Stimulated activated naive B cell treated with anti-CD40 and anti-IgM and Interleukin-4, amounts not matched to agents 10 μg/mL and 1 μg/mL and 100 μg/mL, for 72 hours (primary cell): ENCODE results near the gene BABAM2.

Experiments used
- ATAC-seq, 2 donors: fragments of 150-1000 bp; cut with Tn5 transposase; replicated peaks; 2 replicates each; pipeline ENCODE4 v1.10.0; 2021; ENCODE audit warnings: moderate library complexity in 1 of 2
- DNase-seq: peaks from one replicate; pipeline ENCODE4 v3.0.0; 2021
- H3K27ac Mint-ChIP-seq: one replicate; pipeline ENCODE4 v1.8.0; 2022; ENCODE audit warnings: mild to moderate bottlenecking, mixed read lengths
- H3K27me3 Mint-ChIP-seq, 2 donors: one replicate each; pipeline ENCODE4 v1.8.0; 2022; ENCODE audit warnings: mixed read lengths in 2 of 2
- H3K36me3 Mint-ChIP-seq, 2 donors: one replicate each; pipeline ENCODE4 v1.8.0; 2022; ENCODE audit warnings: mixed read lengths in 2 of 2, mild to moderate bottlenecking in 1 of 2
- H3K4me1 Mint-ChIP-seq, 2 donors: one replicate each; pipeline ENCODE4 v1.8.0; 2022; ENCODE audit warnings: mixed read lengths in 2 of 2, mild to moderate bottlenecking in 1 of 2
- H3K4me3 Mint-ChIP-seq, 2 donors: one replicate each; pipeline ENCODE4 v1.8.0; 2022; ENCODE audit warnings: mild to moderate bottlenecking in 2 of 2, mixed read lengths in 2 of 2, moderate library complexity in 1 of 2
- H3K9me3 Mint-ChIP-seq, 2 donors: one replicate each; pipeline ENCODE4 v1.8.0; 2022; ENCODE audit warnings: mixed read lengths in 2 of 2, mild to moderate bottlenecking in 1 of 2

Gene BABAM2

DNA sequence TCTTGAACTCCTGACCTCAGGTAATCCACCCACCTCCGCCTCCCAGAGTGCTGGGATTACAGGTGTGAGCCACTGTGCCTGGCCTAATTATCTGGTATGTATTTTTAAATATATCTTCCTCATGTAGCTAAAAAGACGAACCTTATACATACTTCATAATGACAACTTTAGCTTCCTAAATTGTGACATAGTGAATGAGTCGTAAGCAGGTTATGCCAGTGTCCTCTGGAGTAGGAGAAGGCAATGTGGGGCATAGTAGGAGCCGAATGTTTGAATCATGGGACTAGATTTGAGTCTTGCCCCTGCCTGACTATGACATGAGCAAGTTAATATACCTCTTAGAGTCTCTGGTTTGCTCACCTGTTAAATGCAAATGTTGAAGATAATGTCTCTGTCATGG is 406.4 kb downstream of the BABAM2 start:
- Mint-ChIP-seq H3K27ac (no peak overlapping the region), H3K4me1 (peaks cover 0 to 6% of the 10 kb centered on the region in 2 donors), H3K9me3 (no peaks in the 10 kb centered on the region), H3K4me3 (no peak overlapping the region), H3K27me3 (no peaks in the 10 kb centered on the region), H3K36me3 (peaks cover 12 to 23% of the 10 kb centered on the region in 2 donors)
- DNase-seq (no peak), ATAC-seq (no peak)

DNA sequence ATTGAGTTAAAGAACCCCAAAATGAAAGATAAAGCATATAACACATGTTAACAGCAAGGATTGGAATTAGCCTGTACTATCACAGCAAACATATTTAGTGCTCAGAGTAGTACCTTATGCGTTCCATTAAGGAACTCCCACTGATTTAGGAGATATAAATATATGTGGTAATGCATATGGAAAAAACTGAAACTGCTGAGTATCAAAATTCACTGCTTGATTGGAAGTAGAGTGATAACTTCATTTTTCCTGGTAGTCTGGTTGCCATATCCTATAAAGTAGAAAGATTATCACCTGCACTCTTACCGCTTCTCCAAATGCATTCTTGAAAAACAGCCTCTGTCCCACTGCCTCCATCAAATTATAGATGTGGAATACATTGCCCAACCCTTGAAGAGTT is 407.0 kb downstream of the BABAM2 start:
- peaks cover 0 to 6% of the 10 kb centered on the region in 2 donors for H3K4me1 Mint-ChIP-seq
- ATAC-seq, result no peak
- H3K36me3 Mint-ChIP-seq, result peaks cover 12 to 23% of the 10 kb centered on the region in 2 donors

DNA sequence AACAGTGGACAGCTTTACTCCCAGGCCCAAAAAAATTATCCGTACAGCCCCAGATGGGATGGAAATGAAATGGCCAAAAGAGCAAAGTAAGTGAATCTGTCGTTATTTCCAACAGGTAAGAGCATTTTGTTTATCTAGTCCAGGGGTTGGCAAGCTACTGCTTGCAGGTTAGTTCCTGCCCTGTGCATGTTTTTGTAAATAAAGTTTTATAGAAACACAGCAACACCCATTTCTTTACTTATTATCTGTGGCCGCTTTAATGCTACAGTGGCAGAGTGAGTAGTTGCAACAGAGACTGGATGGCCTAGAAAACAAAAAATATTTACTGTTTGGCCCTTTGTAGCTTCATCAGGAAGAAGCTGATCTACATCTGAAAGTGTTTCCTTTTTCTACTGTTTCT is 407.9 kb downstream of the BABAM2 start:
- Mint-ChIP-seq H3K27ac (peak overlapping the region; percentile 20), H3K4me1 (no peaks in the 10 kb centered on the region), H3K4me3 (no peak overlapping the region), H3K36me3 (peaks cover 14 to 30% of the 10 kb centered on the region in 2 donors), H3K9me3 (no peaks in the 10 kb centered on the region), H3K27me3 (no peaks in the 10 kb centered on the region)
- ATAC-seq, result no peak
- no peak for DNase-seq

More for the DNA sequence above, 407.0 kb downstream of the BABAM2 start:
- Mint-ChIP-seq H3K4me3 (no peak overlapping the region), H3K27ac (no peak overlapping the region), H3K27me3 (no peaks in the 10 kb centered on the region), H3K9me3 (no peaks in the 10 kb centered on the region)
- DNase-seq, result no peak

DNA sequence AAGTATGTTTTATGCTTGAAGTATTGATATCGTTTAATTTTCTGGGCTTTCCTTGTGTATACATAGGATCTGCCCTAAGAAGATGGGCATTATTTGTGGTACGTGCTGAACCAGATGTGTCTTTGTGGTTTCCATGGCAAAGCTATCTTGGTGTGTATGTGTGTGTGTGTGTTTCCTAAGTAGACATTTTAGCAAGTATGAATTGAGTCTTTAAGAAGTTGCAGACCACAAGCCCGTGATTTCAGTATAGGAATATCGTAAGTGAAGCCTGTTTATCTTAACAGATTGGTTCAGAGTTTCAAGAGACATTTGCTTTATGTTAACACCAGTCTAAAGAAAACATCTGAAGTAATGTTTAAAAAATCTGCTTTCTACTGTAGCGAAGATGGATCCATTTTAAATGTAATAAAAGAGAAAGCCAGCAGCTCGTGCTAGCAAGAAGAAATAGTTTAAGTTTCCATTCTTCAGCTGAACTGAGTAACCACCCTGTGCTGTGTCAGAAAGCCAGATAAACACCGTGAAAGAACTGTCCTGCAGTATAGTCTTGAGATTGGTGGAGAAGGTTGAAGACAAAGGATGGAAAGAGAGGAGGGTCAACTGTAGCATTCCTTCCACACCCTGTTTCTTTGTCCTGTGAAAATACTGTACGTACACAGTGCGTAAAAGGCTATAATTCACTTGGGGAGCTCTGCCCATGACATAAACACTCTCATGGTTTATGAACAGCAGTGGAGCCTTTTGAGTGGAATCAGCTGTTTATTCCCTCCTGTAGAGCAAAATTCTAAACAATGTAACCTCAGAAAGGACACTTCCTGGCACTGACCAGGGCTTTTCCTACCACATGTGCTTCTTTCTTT is 410.2 kb downstream of the BABAM2 start:
- no peak for DNase-seq
- Mint-ChIP-seq H3K4me3 (no peak overlapping the region), H3K4me1 (no peaks in the 10 kb centered on the region), H3K27ac (no peak overlapping the region), H3K27me3 (no peaks in the 10 kb centered on the region), H3K36me3 (peaks cover 26 to 41% of the 10 kb centered on the region in 2 donors), H3K9me3 (peaks cover 0 to 4% of the 10 kb centered on the region in 2 donors)
- ATAC-seq, result no peak

DNA sequence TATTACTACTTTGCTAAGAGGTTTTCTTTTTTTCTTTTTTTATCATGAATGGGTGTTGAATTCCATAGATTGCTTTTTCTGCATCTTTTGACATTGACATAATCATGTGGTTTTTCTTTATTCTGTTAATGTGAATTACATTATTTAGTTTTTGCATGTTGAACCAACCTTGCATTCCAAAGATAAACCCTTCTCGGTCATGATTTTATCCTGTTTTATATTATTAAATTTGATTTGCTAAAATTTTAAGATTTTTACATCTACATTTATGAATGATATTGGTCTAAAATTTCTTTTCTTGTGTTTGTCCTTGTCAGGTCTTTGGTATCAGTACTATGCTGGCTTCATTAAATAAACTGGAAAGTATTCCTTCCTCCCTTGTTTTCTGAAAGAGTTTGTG is 414.7 kb downstream of the BABAM2 start:
- Mint-ChIP-seq H3K27me3 (no peaks in the 10 kb centered on the region), H3K4me3 (no peak overlapping the region), H3K27ac (no peak overlapping the region), H3K36me3 (peaks cover 43 to 50% of the 10 kb centered on the region in 2 donors), H3K9me3 (peaks cover 0 to 4% of the 10 kb centered on the region in 2 donors), H3K4me1 (no peaks in the 10 kb centered on the region)
- DNase-seq (no peak), ATAC-seq (no peak)

DNA sequence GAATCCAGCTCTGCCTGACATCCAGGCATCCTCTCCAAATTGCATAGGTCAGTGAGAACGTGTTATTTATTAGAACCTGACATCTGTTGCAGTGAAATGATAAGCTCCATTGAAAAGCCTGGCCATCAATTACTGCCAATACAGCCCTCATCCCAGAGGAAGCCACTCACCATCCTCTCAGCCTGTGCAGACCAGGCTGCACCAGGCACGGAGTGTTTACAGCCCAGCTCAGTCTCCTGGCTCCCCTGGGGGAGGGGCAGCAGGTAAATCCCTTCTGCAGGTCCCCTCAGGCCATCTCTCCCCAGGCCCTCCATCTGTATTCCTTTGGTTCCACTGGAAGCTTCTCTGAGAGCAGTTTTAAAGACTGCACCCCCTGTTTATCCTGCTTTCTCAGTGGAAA is 419.6 kb downstream of the BABAM2 start:
- no peak for DNase-seq
- H3K9me3 Mint-ChIP-seq, result peaks cover 0 to 2% of the 10 kb centered on the region in 2 donors
- H3K4me3 Mint-ChIP-seq, result no peak overlapping the region
- peaks cover 4 to 5% of the 10 kb centered on the region in 2 donors for H3K4me1 Mint-ChIP-seq
- H3K27me3 Mint-ChIP-seq, result no peaks in the 10 kb centered on the region
- peaks cover 28 to 54% of the 10 kb centered on the region in 2 donors for H3K36me3 Mint-ChIP-seq
- H3K27ac Mint-ChIP-seq, result peak overlapping the region; percentile 31
- ATAC-seq, result no peak

DNA sequence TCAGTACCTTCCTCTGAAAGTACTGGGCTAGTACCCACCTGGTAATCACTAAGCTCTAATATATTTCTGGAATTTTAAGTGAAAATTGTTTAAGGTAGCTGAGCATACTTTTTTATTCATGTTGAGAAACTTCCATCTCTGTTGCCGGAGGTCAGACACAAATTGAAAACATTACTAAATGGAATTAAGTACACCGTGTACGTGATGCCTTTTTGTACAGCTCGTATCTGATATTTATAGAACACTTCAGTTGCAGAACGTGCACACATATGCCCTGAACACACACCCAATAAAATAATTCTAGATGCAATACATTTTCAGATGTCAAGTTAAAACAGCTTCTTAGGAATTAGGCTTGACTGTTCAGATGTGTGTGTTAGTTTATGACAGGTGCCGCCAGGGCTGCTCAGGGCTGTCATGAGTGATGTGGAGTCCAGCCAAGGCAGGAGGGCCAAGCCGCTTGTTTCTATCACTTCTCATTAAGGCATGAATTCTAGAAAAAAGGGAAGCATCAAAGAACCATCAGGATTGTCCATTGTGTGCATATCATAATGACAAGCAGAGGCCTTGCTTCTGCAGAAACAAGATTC is 421.2 kb downstream of the BABAM2 start:
- no peaks in the 10 kb centered on the region for H3K9me3 Mint-ChIP-seq
- no peak overlapping the region for H3K4me3 Mint-ChIP-seq
- DNase-seq (no peak), ATAC-seq (no peak)
- no peak overlapping the region for H3K27ac Mint-ChIP-seq
- H3K27me3 Mint-ChIP-seq, result no peaks in the 10 kb centered on the region
- H3K4me1 Mint-ChIP-seq, result peaks cover 4 to 5% of the 10 kb centered on the region in 2 donors
- peaks cover 26 to 50% of the 10 kb centered on the region in 2 donors for H3K36me3 Mint-ChIP-seq

DNA sequence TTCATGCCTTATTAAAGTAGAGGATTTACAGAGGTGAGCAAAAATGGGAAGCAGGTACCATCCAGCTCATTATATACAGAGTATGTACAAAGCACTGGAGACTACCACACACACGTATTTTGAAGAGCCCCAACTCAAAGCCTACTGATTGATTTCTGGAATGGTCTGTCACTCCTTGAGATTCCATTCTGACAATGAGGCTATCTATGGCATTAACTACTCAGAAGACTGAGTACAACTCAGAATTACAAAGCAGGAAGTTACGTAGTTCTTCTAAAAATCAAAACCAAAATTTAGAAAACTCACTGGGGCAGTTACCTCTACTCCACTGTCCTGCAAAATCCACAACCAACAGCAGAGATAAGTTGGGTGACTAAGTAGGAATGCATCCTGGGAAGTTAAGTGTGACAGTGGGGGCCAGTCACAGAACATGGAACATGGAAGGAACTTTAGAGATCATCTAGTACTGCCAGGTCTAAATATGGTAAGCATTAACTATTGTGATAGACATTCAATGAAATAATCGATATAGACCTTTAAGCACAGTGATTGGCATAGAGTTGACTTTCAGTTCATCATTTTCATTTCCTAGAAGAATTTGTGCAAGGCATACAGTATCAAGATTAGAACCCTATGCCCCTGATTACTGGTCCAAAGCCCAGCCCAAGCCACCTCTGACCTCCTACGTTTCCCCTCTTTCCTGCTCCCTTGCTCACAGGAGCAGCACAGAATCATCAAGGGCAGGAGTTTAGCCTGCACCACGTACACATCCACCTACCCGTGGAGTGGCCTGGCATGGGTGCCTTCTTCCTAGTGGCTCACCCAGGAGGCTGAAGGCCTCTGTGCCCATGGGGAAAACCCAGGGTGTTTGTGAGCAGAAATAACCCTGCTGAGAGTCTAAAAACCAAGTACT is 422.0 kb downstream of the BABAM2 start:
- peaks cover 4 to 5% of the 10 kb centered on the region in 2 donors for H3K4me1 Mint-ChIP-seq
- H3K27ac Mint-ChIP-seq, result peak overlapping the region; percentile 25
- ATAC-seq (no peak), DNase-seq (no peak)
- no peaks in the 10 kb centered on the region for H3K27me3 Mint-ChIP-seq
- peaks cover 26 to 50% of the 10 kb centered on the region in 2 donors for H3K36me3 Mint-ChIP-seq
- H3K4me3 Mint-ChIP-seq, result no peak overlapping the region
- no peaks in the 10 kb centered on the region for H3K9me3 Mint-ChIP-seq

DNA sequence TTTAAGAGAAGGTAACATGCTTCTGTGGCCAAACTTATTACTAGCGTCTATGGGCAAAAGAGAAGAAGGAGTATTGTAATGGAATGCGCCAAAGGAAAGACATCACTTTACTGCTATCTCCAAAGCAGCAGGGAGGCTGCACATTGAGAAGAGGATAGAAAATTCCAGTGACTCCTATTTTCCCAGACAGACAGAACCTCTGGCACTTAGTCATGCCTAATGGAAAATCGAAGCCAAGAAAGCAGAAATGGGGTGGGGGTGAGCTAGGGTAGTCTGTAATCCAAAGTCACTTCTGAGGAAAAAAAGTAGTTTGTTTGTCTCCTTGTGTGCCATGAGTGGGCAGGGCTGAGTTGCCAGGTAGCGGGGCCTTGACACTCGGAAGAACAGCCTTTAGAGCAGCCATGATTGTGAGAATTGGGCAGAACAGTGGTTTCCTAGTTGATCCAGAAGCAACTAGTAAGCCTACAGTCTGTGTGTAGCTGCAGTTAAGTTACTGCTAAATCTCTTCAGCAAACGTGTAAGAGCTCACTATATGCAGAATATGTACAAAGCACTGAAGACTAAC is 422.8 kb downstream of the BABAM2 start:
- peak overlapping the region; percentile 14 for H3K27ac Mint-ChIP-seq
- no peak overlapping the region for H3K4me3 Mint-ChIP-seq
- no peak for DNase-seq
- no peaks in the 10 kb centered on the region for H3K27me3 Mint-ChIP-seq
- no peak for ATAC-seq
- no peaks in the 10 kb centered on the region for H3K9me3 Mint-ChIP-seq
- H3K36me3 Mint-ChIP-seq, result peaks cover 26 to 49% of the 10 kb centered on the region in 2 donors
- peaks cover 4 to 5% of the 10 kb centered on the region in 2 donors for H3K4me1 Mint-ChIP-seq

DNA sequence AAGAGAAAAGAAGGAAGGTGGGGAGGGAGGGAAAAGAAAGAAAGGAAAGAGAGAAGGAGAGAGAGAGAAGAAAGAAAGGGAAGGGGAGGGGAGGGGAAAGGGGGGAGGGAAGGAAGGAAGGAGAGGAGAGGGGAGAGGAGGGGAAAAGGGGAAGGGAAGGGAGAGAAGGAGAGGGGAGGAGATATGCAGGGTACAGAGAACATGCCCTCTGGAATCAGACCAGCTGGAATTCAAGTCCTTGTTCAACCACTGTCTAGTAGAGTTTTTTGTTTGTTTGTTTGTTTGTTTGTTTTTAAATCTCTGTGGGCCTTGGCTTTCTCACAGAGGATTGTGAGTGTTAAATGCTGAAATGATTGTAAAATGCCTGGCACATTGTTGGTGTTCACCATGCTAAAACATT is 424.4 kb downstream of the BABAM2 start:
- Mint-ChIP-seq H3K4me3 (no peak overlapping the region), H3K27me3 (no peaks in the 10 kb centered on the region), H3K9me3 (no peaks in the 10 kb centered on the region), H3K27ac (no peak overlapping the region), H3K4me1 (peaks cover 4 to 5% of the 10 kb centered on the region in 2 donors), H3K36me3 (peaks cover 15 to 38% of the 10 kb centered on the region in 2 donors)
- ATAC-seq (no peak), DNase-seq (no peak)

DNA sequence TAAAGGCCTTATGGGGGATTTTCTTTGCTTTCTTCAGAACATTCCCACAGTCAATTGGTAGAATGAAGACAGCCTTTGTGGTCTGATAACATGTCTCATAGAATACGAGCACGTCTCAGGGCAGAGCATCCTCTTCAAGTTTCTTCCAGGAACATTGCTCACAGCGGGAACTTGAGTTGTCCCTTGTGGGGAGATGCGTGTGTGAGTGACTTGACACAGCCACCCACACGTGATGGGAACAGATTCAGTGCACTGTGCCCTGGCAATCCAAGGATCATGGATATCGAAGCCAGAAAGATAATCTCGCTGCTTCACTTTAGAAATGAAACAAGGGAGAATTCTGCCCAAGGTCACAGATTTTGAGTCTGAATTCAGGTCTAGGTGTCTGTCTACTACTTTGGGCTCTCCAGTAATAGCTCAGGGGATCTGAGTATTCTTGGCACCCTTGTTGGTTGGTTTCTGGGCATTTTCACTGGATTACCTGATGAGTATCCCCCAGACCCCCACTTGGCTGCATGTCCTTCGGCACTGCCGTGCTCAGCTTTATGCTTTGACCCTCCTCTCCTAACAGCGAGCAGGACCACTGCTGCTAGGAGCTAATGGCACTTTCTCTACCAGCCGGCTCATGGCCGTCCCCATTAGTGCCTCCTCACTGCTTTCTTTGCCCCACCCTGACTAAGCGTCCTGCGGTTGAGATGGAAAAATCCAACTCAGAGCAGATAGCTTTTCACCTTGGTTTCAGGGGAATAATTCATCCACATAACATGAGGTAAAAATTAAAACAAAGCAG is 426.2 kb downstream of the BABAM2 start:
- Mint-ChIP-seq H3K27me3 (no peaks in the 10 kb centered on the region), H3K36me3 (peaks cover 7 to 32% of the 10 kb centered on the region in 2 donors), H3K9me3 (no peaks in the 10 kb centered on the region), H3K4me1 (peaks cover 4 to 5% of the 10 kb centered on the region in 2 donors), H3K4me3 (no peak overlapping the region), H3K27ac (peak overlapping the region; percentile 20)
- DNase-seq (no peak), ATAC-seq (no peak)

DNA sequence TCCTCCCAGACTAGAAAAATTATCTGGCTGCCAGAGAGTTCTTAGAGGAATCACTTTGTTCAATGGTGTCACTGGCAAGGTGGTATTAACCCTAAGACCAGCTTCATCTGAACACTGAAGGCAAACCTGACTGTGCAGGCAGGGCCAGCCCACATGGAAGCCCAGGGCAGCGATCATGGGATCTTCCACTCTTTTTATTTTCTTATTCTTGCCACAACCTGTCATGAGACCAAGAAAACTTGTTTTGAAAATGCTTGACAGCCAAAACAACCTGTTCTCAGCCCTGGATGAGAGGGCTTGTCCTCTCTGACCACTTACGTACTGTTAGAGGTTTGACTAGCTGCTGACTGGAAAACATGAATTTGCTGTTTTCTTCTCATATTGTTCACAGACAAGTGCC is 426.9 kb downstream of the BABAM2 start:
- H3K4me1 Mint-ChIP-seq, result peaks cover 4 to 5% of the 10 kb centered on the region in 2 donors
- ATAC-seq (no peak), DNase-seq (no peak)
- H3K9me3 Mint-ChIP-seq, result no peaks in the 10 kb centered on the region
- H3K27me3 Mint-ChIP-seq, result no peaks in the 10 kb centered on the region
- no peak overlapping the region for H3K4me3 Mint-ChIP-seq
- no peak overlapping the region for H3K27ac Mint-ChIP-seq
- peaks cover 7 to 32% of the 10 kb centered on the region in 2 donors for H3K36me3 Mint-ChIP-seq

DNA sequence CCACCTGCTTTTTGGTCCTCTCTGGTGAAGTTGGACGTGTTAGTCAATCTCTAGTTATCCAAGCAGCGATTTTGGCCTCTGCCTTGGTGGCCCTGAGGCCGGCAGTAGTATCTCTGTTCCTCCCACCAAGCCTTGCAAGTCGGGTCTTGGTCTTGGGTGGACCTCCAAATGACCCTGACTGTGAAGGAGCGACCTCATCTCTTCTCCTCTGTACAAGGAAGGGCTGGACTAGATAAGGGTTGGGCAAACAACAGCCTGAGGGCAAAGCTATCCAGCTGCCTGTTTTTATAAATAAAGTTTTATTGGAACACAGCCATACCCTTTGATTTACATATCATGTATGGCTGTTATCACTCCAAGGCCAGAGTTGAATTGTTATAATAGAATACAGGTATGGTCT is 427.5 kb downstream of the BABAM2 start:
- Mint-ChIP-seq H3K27ac (no peak overlapping the region), H3K4me3 (no peak overlapping the region), H3K36me3 (peaks cover 7 to 28% of the 10 kb centered on the region in 2 donors), H3K27me3 (no peaks in the 10 kb centered on the region), H3K4me1 (peaks cover 1 to 2% of the 10 kb centered on the region in 2 donors), H3K9me3 (no peaks in the 10 kb centered on the region)
- DNase-seq (no peak), ATAC-seq (no peak)
